B cell (primary cell): ENCODE results near the gene RSL1D1. TPM values are rescaled to one million over a fixed set of nuclear protein-coding genes. Genes with fewer than 3 reads are reported as not detected.
"Not testable (repeated sequence)": the region's sequence is repeated elsewhere in the genome, so short reads cannot be mapped to it uniquely, and the experiment has no call there.

ENCODE experiments used
- ATAC-seq: fragments of 200-7000 bp; cut with Tn5 transposase; one replicate; pipeline ENCODE4 v1.10.0; 2021; ENCODE audit warnings: low read depth, mild to moderate bottlenecking, moderate number of reproducible peaks, moderate library complexity
- CTCF ChIA-PET: fragments of 350-600 bp; sonication (Branson Sonifier 250); formaldehyde crosslinking; loops from one replicate; lab custom pipeline; 2021; ENCODE audit warnings: antibody characterized with exemption, inconsistent platforms; lab: Charles Lee
- POLR2A ChIA-PET: fragments of 350-600 bp; sonication (Branson Sonifier 250); formaldehyde crosslinking; loops from one replicate; lab custom pipeline; 2021; ENCODE audit warnings: antibody characterized with exemption; lab: Charles Lee
- DNase-seq: peaks from one replicate; pipeline ENCODE4 v3.0.0; 2013
- H2AFZ ChIP-seq: 2 replicates; pipeline ENCODE4 v1.6.1; 2012; ENCODE audit warnings: mild to moderate bottlenecking, low read depth, low read length; ENCODE audit not compliant: insufficient read depth, poor library complexity, severe bottlenecking
- H3K27ac ChIP-seq, 2 donors: 1 replicate in 1 of 2; 2 replicates in 1 of 2; pipeline ENCODE4 v1.5.1; 2012 to 2013; ENCODE audit warnings: low read length in 2 of 2, mild to moderate bottlenecking in 2 of 2, moderate library complexity in 1 of 2
- H3K27me3 ChIP-seq, 4 experiments: fragments of 200-600 bp in 1 of 4; sonication (generic) in 1 of 4; replicated peaks in 1 of 4; 1 replicate in 2 of 4; 2 replicates in 2 of 4; pipeline versions ENCODE4 v1.6.1 to v1.7.0; 2013 to 2016; ENCODE audit warnings: low read length in 3 of 4, mild to moderate bottlenecking in 2 of 4, mixed read lengths in 1 of 4, moderate library complexity in 1 of 4; ENCODE audit not compliant: insufficient read depth in 4 of 4, control insufficient read depth in 3 of 4; ENCODE audit errors: control extremely low read depth in 1 of 4
- H3K36me3 ChIP-seq, 2 experiments: replicated peaks in 1 of 2; 1 replicate in 1 of 2; 2 replicates in 1 of 2; pipeline versions ENCODE4 v1.6.1 to v1.7.1; 2013; ENCODE audit warnings: low read length in 1 of 2; ENCODE audit not compliant: insufficient read depth in 2 of 2, control insufficient read depth in 1 of 2; ENCODE audit errors: control extremely low read depth in 1 of 2, extremely low read depth in 1 of 2
- H3K4me1 ChIP-seq, 2 donors: fragments of 200-600 bp in 1 of 2; sonication (generic) in 1 of 2; 1 replicate in 1 of 2; 2 replicates in 1 of 2; pipeline versions ENCODE4 v1.5.1 to v1.6.1; 2013 to 2017; ENCODE audit warnings: low read length in 2 of 2; ENCODE audit not compliant: control insufficient read depth in 2 of 2, insufficient read depth in 2 of 2
- H3K4me2 ChIP-seq: replicated peaks from 2 replicates; pipeline ENCODE3; 2012; ENCODE audit warnings: mild to moderate bottlenecking, low read depth, low read length; ENCODE audit not compliant: poor library complexity, severe bottlenecking
- H3K4me3 ChIP-seq, 5 experiments: fragments of 200-600 bp in 1 of 5; sonication (generic) in 1 of 5; 1 replicate in 3 of 5; 2 replicates in 2 of 5; pipeline versions ENCODE4 v1.5.1 to v1.7.0; 2011 to 2016; ENCODE audit warnings: low read length in 4 of 5, mild to moderate bottlenecking in 4 of 5, low read depth in 2 of 5, control low read depth in 1 of 5, moderate library complexity in 1 of 5; ENCODE audit not compliant: insufficient read depth in 1 of 5; ENCODE audit errors: control extremely low read depth in 1 of 5, extremely low read depth in 1 of 5
- H3K79me2 ChIP-seq: fragments of 200-600 bp; sonication (generic); one replicate; pipeline ENCODE4 v1.6.0; 2016; ENCODE audit warnings: low read length; ENCODE audit not compliant: control insufficient read depth, insufficient read depth
- H3K9ac ChIP-seq: fragments of 200-600 bp; sonication (generic); 2 replicates; pipeline ENCODE4 v1.6.1; 2017; ENCODE audit warnings: mild to moderate bottlenecking, low read length, moderate library complexity
- H3K9me3 ChIP-seq, 3 donors: one replicate each; pipeline versions ENCODE4 v1.6.1 to v1.7.1; 2013; ENCODE audit warnings: low read length in 2 of 3; ENCODE audit not compliant: control insufficient read depth in 2 of 3, insufficient read depth in 1 of 3; ENCODE audit errors: control extremely low read depth in 1 of 3
- H4K20me1 ChIP-seq: 2 replicates; pipeline ENCODE4 v1.6.0; 2012; ENCODE audit warnings: mild to moderate bottlenecking, low read length; ENCODE audit not compliant: insufficient read depth, control insufficient read depth, poor library complexity, severe bottlenecking
- H3K27ac Mint-ChIP-seq: one replicate; pipeline ENCODE4 v1.8.0; 2021; ENCODE audit warnings: mixed read lengths
- H3K27me3 Mint-ChIP-seq: one replicate; pipeline ENCODE4 v1.8.0; 2021; ENCODE audit warnings: mixed read lengths
- H3K4me1 Mint-ChIP-seq: one replicate; pipeline ENCODE4 v1.8.0; 2021; ENCODE audit warnings: mixed read lengths
- H3K4me3 Mint-ChIP-seq: one replicate; pipeline ENCODE4 v1.8.0; 2021; ENCODE audit warnings: mixed read lengths
- H3K9me3 Mint-ChIP-seq: one replicate; pipeline ENCODE4 v1.8.0; 2022; ENCODE audit warnings: mixed read lengths; ENCODE audit not compliant: insufficient read depth
- WGBS: methylation state at CpG from one replicate; pipeline ENCODE4 v1.1.5; 2013; ENCODE audit warnings: missing lambda C conversion rate; ENCODE audit not compliant: insufficient coverage; 5-methylcytosine and 5-hydroxymethylcytosine counted together
- intact Hi-C: fragments of 100-400 bp; cut with micrococcal nuclease; formaldehyde crosslinking; loops from one replicate; pipeline ENCODE4 v1.10.0; 2022
- polyA plus RNA-seq: library from polyadenylated mRNA; depleted of rRNA; stranded (reverse); fragments of >200 nt; gene quantifications from 2 replicates; pipeline ENCODE4 v1.2.3, GENCODE V29; 2012
- total RNA-seq, 2 donors: library from RNA; stranded (reverse); fragments of 120-200 nt in 1 of 2; gene quantifications; 1 replicate in 1 of 2; 2 replicates in 1 of 2; pipeline versions ENCODE4 v1.2.3 to v1.2.4, GENCODE V29; 2013 to 2022

RSL1D1 gene
- total and polyA plus RNA-seq, 2 donors (not counting 1 experiment from before 2014, with no cell fraction given), result 21.1 to 167 TPM

- POLR2A ChIA-PET, result interaction anchor here (0.7 to 4.8 kb wide), 6 partner anchors 9 to 253 kb away, joined by 3 to 28 read pairs (median 4); partner anchors contain the start of gene ZC3H7A
- ATAC-seq, H3K36me3 ChIP-seq, H3K4me3 ChIP-seq, H4K20me1 ChIP-seq, DNase-seq, H3K4me3 Mint-ChIP-seq, H3K9me3 ChIP-seq, H3K27me3 Mint-ChIP-seq, H2AFZ ChIP-seq, H3K9ac ChIP-seq, intact Hi-C loops, H3K27me3 ChIP-seq, H3K9me3 Mint-ChIP-seq: not testable (repeated sequence)
- Histone ChIP-seq H3K4me1 (peaks cover 31 to 41% of the 10 kb centered on the region in 2 donors), H3K27ac (peak overlapping the region in 1 of 2 donors; percentile 98), H3K79me2 (peaks cover 86% of the 10 kb centered on the region), H3K4me2 (peak overlapping the region; percentile 32)
- Mint-ChIP-seq H3K27ac (peak overlapping the region; percentile 81), H3K4me1 (peaks cover 59% of the 10 kb centered on the region)
- CTCF ChIA-PET, result interaction anchor here (0.7 to 7.8 kb wide), 3 partner anchors 8 to 22 kb away, joined by 3 to 67 read pairs (median 3); partner anchors contain the start of gene ZC3H7A
- WGBS, result 76% methylated on average over 9 of the region's 13 CpGs
These were observed 66.3 kb downstream of the RSL1D1 start for GRCh38 chr16:11784980-11785599.

DNA sequence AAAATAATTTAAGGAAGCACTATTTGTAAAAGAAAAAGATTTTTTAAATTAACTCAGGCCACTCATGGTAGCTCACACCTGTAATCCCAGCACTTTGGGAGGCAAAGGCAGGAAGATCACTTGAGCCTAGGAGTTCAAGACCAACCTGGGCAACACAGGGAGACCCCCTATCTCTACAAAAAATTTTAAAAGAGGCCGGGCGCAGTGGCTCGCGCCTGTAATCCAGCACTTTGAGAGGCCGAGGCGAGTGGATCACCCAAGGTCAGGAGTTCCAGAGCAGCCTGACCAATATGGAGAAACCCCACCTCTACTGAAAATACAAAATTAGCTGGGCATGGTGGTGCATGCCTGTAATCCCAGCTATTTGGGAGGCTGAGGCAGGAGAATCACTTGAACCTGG, 67.0 kb downstream of the RSL1D1 start:
- WGBS, result no CpG with 5 or more reads among the region's 6 CpGs
- H3K4me2 ChIP-seq, H3K9me3 ChIP-seq, H3K4me3 ChIP-seq, ATAC-seq, H3K36me3 ChIP-seq, H4K20me1 ChIP-seq, H3K9ac ChIP-seq, H2AFZ ChIP-seq, H3K9me3 Mint-ChIP-seq, DNase-seq, H3K27me3 ChIP-seq, H3K27me3 Mint-ChIP-seq, intact Hi-C loops: not testable (repeated sequence)
- POLR2A ChIA-PET, result interaction anchor here (0.9 to 4.8 kb wide), 3 partner anchors 9 to 26 kb away, joined by 4 to 28 read pairs (median 5); partner anchors contain the start of gene ZC3H7A
- H3K27ac Mint-ChIP-seq, result peak overlapping the region; percentile 74
- Histone ChIP-seq H3K27ac (peak overlapping the region; percentile 98), H3K79me2 (peaks cover 86% of the 10 kb centered on the region), H3K4me1 (peaks cover 31 to 41% of the 10 kb centered on the region in 2 donors)
- H3K4me1 Mint-ChIP-seq, result peaks cover 58% of the 10 kb centered on the region
- peak overlapping the region; percentile 41 for H3K4me3 Mint-ChIP-seq
- CTCF ChIA-PET, result interaction anchor here (0.7 to 7.8 kb wide), 6 partner anchors 9 to 829 kb away, joined by 3 to 67 read pairs (median 3); partner anchors contain the start of gene ZC3H7A
